ENCODE results near the gene SLC4A9.
A peak's percentile ranks its signal among the peaks of the same experiment; 100 is the strongest.
"Not testable (repeated sequence)": the region's sequence is repeated elsewhere in the genome, so short reads cannot be mapped to it uniquely, and the experiment has no call there.

The SLC4A9 gene

DNA sequence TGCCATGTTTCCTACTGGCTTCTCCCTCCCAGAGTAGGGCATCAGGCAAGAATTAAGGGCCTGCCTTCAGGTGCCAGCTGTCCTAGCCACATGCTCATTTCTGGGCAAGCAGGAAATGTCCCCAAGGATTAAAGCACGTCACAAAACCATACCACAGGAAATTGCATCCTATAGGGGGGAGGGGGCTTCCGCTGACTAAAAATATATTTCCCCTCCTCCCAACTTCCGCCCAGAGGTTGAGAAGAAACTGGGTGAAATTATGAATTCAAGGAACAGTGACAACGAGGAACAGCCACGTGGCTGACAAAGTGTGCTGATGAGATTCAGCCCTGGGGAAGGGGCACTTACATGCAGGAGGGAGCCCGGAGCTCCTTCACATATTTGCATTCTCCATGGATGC is 17.7 kb upstream of the SLC4A9 start:
- TF ChIP-seq HDGF (IDR thresholded peaks at IDR 0.05; ENCODE audit: borderline replicate concordance) (no peak), L3MBTL2 (conservative IDR thresholded peaks at IDR 0.05) (no peak), FOXA1 (IDR thresholded peaks at IDR 0.05) (no peak), ZNF384 (IDR thresholded peaks at IDR 0.05) (no peak), NFRKB (IDR thresholded peaks at IDR 0.05) (no peak), LEF1 (IDR thresholded peaks at IDR 0.05; ENCODE audit: borderline replicate concordance) (no peak), BHLHE40 (IDR thresholded peaks at IDR 0.05; ENCODE audit: borderline replicate concordance) (no peak), FOXM1 (IDR thresholded peaks at IDR 0.05; ENCODE audit: borderline replicate concordance) (no peak), SP1 (IDR thresholded peaks at IDR 0.05) (no peak), PKNOX1 (IDR thresholded peaks at IDR 0.05) (no peak), CTBP1 (IDR thresholded peaks at IDR 0.05; ENCODE audit: borderline replicate concordance) (no peak), SUZ12 (IDR thresholded peaks at IDR 0.05) (no peak), FOXK2 (IDR thresholded peaks at IDR 0.05) (no peak)
- no peak for DNase-seq (ENCODE audit: extremely low spot score)
- POLR2A ChIA-PET = no interaction called here
- CTCF ChIA-PET = interaction anchor here (0.6 kb wide), 1 partner anchor 350 kb away, joined by 3 read pairs; no protein-coding TSS in a partner anchor

- DNase-seq (ENCODE audit: extremely low spot score) = no peak
- TF ChIP-seq HDGF (IDR thresholded peaks at IDR 0.05; ENCODE audit: borderline replicate concordance) (no peak), ELF4 (IDR thresholded peaks at IDR 0.05) (no peak), CTBP1 (IDR thresholded peaks at IDR 0.05; ENCODE audit: borderline replicate concordance) (no peak), FOXA1 (IDR thresholded peaks at IDR 0.05) (no peak), TARDBP (IDR thresholded peaks at IDR 0.05) (no peak), NFRKB (IDR thresholded peaks at IDR 0.05) (no peak), FOXM1 (IDR thresholded peaks at IDR 0.05; ENCODE audit: borderline replicate concordance) (no peak), FOXK2 (IDR thresholded peaks at IDR 0.05) (no peak), BHLHE40 (IDR thresholded peaks at IDR 0.05; ENCODE audit: borderline replicate concordance) (no peak), SUZ12 (IDR thresholded peaks at IDR 0.05) (no peak), ARNT (IDR thresholded peaks at IDR 0.05) (no peak), SP1 (IDR thresholded peaks at IDR 0.05) (no peak), L3MBTL2 (conservative IDR thresholded peaks at IDR 0.05) (no peak), LEF1 (IDR thresholded peaks at IDR 0.05; ENCODE audit: borderline replicate concordance) (no peak), PKNOX1 (IDR thresholded peaks at IDR 0.05) (no peak), ZNF384 (IDR thresholded peaks at IDR 0.05) (no peak)
- CTCF ChIA-PET = interaction anchor here (5.9 kb wide), 1 partner anchor 99 kb away, joined by 174 read pairs; no protein-coding TSS in a partner anchor
- POLR2A ChIA-PET = no interaction called here
Observed at GRCh38 chr5:140342896-140343295, 17.1 kb upstream of the SLC4A9 start.

GRCh38 chr5:140343849-140344248 is 16.1 kb upstream of the SLC4A9 start:
- CTCF ChIA-PET = interaction anchor here (0.9 to 5.9 kb wide), 3 partner anchors 20 to 174 kb away, joined by 3 to 174 read pairs (median 4); no protein-coding TSS in a partner anchor

GRCh38 chr5:140344683-140345423 is 15.1 kb upstream of the SLC4A9 start:
- no peak for TF ChIP-seq LEF1 (IDR thresholded peaks at IDR 0.05; ENCODE audit: borderline replicate concordance)
- TF ChIP-seq L3MBTL2 (conservative IDR thresholded peaks at IDR 0.05) = no peak
- no peak for TF ChIP-seq CTBP1 (IDR thresholded peaks at IDR 0.05; ENCODE audit: borderline replicate concordance)
- no peak for TF ChIP-seq FOXK2 (IDR thresholded peaks at IDR 0.05)
- no peak for TF ChIP-seq ZNF384 (IDR thresholded peaks at IDR 0.05)
- TF ChIP-seq FOXM1 (IDR thresholded peaks at IDR 0.05; ENCODE audit: borderline replicate concordance) = no peak
- no peak for TF ChIP-seq ELF4 (IDR thresholded peaks at IDR 0.05)
- TF ChIP-seq PKNOX1 (IDR thresholded peaks at IDR 0.05) = no peak
- TF ChIP-seq ARNT (IDR thresholded peaks at IDR 0.05) = no peak
- no peak for TF ChIP-seq SP1 (IDR thresholded peaks at IDR 0.05)
- no peak for TF ChIP-seq BHLHE40 (IDR thresholded peaks at IDR 0.05; ENCODE audit: borderline replicate concordance)
- no peak for TF ChIP-seq TARDBP (IDR thresholded peaks at IDR 0.05)
- no peak for TF ChIP-seq SUZ12 (IDR thresholded peaks at IDR 0.05)
- no peak for TF ChIP-seq NFRKB (IDR thresholded peaks at IDR 0.05)
- ChIA-PET CTCF (interaction anchor here (0.6 to 5.9 kb wide), 15 partner anchors 8 to 175 kb away, joined by 3 to 174 read pairs (median 6); no protein-coding TSS in a partner anchor), POLR2A (interaction anchor here (0.9 to 5.5 kb wide), 11 partner anchors 8 to 101 kb away, joined by 3 to 117 read pairs (median 12); partner anchors contain the start of gene PFDN1)
- DNase-seq (ENCODE audit: extremely low spot score) = no peak

More at GRCh38 chr5:140343849-140344248, 16.1 kb upstream of the SLC4A9 start:
- not testable (repeated sequence) for DNase-seq (ENCODE audit: extremely low spot score)
- POLR2A ChIA-PET = interaction anchor here (1.0 to 5.5 kb wide), 2 partner anchors 100 to 165 kb away, joined by 4 to 117 read pairs; no protein-coding TSS in a partner anchor

DNA sequence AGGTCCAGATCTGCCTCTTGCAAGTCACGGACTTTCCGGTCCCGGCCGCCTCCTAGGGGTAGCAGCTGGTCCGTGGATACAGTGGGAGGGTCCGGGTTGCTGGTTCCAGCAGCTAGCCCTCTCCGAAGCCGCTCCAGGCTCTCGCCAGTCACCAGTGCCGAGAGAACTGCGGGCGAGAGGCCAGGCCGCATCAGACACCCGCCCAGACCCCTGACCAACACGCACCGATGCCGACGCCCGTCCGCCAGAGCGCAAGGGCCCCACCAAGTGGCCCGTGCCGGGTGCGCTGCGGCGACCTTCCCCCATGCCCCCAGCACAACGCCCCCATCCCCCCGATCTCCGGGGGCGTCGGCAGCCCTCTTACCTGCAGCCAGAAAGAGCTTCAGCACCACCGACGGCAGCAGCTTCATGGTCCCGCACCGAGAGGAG is 14.1 kb upstream of the SLC4A9 start:
- no peak for TF ChIP-seq CTBP1 (IDR thresholded peaks at IDR 0.05; ENCODE audit: borderline replicate concordance)
- TF ChIP-seq PKNOX1 (IDR thresholded peaks at IDR 0.05) = no peak
- TF ChIP-seq FOXK2 (IDR thresholded peaks at IDR 0.05) = no peak
- no peak for TF ChIP-seq ARNT (IDR thresholded peaks at IDR 0.05)
- TF ChIP-seq BHLHE40 (IDR thresholded peaks at IDR 0.05; ENCODE audit: borderline replicate concordance) = no peak
- no peak for TF ChIP-seq ZNF384 (IDR thresholded peaks at IDR 0.05)
- peak; percentile 59 for DNase-seq (ENCODE audit: extremely low spot score)
- ChIA-PET CTCF (interaction anchor here (0.5 to 5.9 kb wide), 30 partner anchors 9 to 365 kb away, joined by 3 to 174 read pairs (median 6); no protein-coding TSS in a partner anchor), POLR2A (interaction anchor here (0.6 to 5.5 kb wide), 18 partner anchors 9 to 345 kb away, joined by 3 to 117 read pairs (median 8); partner anchors contain the start of genes HARS1, HARS2 and PFDN1)

Data from HEK293T (cell line).